BLaER1 (cell line): ENCODE measurements around the gene PABPC1L.

ENCODE experiments used
- H3K27ac ChIP-seq: shearing (Covaris generic); formaldehyde crosslinking; 2 replicates; pipeline ENCODE4 v1.8.1; 2022
- H3K27me3 ChIP-seq: shearing (Covaris generic); formaldehyde crosslinking; 2 replicates; pipeline ENCODE4 v1.8.1; 2022
- H3K36me3 ChIP-seq: shearing (Covaris generic); formaldehyde crosslinking; 2 replicates; pipeline ENCODE4 v1.8.1; 2022
- H3K4me1 ChIP-seq: shearing (Covaris generic); formaldehyde crosslinking; 2 replicates; pipeline ENCODE4 v1.8.1; 2022
- H3K4me2 ChIP-seq: shearing (Covaris generic); formaldehyde crosslinking; 2 replicates; pipeline ENCODE4 v1.8.1; 2022
- H3K4me3 ChIP-seq: shearing (Covaris generic); formaldehyde crosslinking; 2 replicates; pipeline ENCODE4 v1.8.1; 2022
- H3K9ac ChIP-seq: shearing (Covaris generic); formaldehyde crosslinking; 2 replicates; pipeline ENCODE4 v1.8.1; 2022
- H3K9me3 ChIP-seq: shearing (Covaris generic); formaldehyde crosslinking; 2 replicates; pipeline ENCODE4 v1.8.1; 2022
- H4K20me1 ChIP-seq: shearing (Covaris generic); formaldehyde crosslinking; 2 replicates; pipeline ENCODE4 v1.8.1; 2022
- Cebpa-rat ChIP-seq: shearing (Covaris generic); IDR thresholded peaks from 2 replicates; pipeline ENCODE4 v1.8.1; 2022

Gene PABPC1L

GRCh38 chr20:44884907-44885391, 24.9 kb upstream of the PABPC1L start:
- Histone ChIP-seq H3K4me3 (peak overlapping the region; percentile 99), H3K9me3 (no peaks in the 10 kb centered on the region), H3K4me2 (peak overlapping the region; percentile 89), H3K27me3 (no peaks in the 10 kb centered on the region), H3K27ac (peak overlapping the region; percentile 99), H3K36me3 (no peaks in the 10 kb centered on the region), H3K9ac (peak overlapping the region; percentile 99), H3K4me1 (peaks cover 40% of the 10 kb centered on the region), H4K20me1 (peaks cover 43% of the 10 kb centered on the region)
- no peak for TF ChIP-seq Cebpa-rat

GRCh38 chr20:44885392-44886265, 24.2 kb upstream of the PABPC1L start, which contains the start of gene YWHAB:
Gene YWHAB (plus strand): TSS chr20:44885705. CDS start chr20:44901534, 15,829 bp downstream.
- Histone ChIP-seq H3K27ac (peak within 1 kb of the TSS; percentile 99), H3K27me3 (no peaks in the 10 kb centered on the region), H3K9me3 (no peaks in the 10 kb centered on the region), H3K9ac (peak within 1 kb of the TSS; percentile 99), H3K4me1 (peaks cover 40% of the 10 kb centered on the region), H3K4me2 (peak within 1 kb of the TSS; percentile 89), H4K20me1 (peaks cover 50% of the 10 kb centered on the region), H3K36me3 (0 out of 2 replicates have a peak, but pooled peaks cover 1% of the 10 kb centered on the region), H3K4me3 (peak within 1 kb of the TSS; percentile 99)
- TF ChIP-seq Cebpa-rat: no peak

DNA sequence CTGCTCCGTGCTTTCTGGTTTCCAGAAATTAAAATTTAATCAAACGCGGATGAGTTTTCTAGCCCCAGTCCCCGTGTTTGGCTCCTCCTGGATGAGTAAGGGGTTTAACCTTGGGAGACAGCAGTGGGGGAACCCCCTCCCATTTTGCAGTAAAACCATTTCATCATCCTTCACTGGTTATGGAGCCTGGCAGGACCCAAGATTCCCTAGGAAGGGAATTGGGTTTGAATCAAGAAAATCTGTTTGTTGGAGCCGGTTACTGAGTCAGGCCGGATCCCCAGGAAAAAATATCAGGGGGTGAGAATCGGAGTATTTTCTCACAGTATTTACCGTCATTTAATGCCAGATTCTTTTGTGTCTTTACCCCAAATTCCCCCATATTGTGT, 23.6 kb upstream of the PABPC1L start:
- peak overlapping the region; percentile 89 for H3K4me2 ChIP-seq
- peaks cover 40% of the 10 kb centered on the region for H3K4me1 ChIP-seq
- H4K20me1 ChIP-seq: peaks cover 56% of the 10 kb centered on the region
- no peak for TF ChIP-seq Cebpa-rat
- H3K27ac ChIP-seq: peak overlapping the region; percentile 99
- H3K27me3 ChIP-seq: no peaks in the 10 kb centered on the region
- peak overlapping the region; percentile 99 for H3K4me3 ChIP-seq
- H3K9ac ChIP-seq: peak overlapping the region; percentile 99
- peaks cover 8% of the 10 kb centered on the region; the same call in 1 of the 2 replicates for H3K36me3 ChIP-seq
- H3K9me3 ChIP-seq: no peaks in the 10 kb centered on the region

DNA sequence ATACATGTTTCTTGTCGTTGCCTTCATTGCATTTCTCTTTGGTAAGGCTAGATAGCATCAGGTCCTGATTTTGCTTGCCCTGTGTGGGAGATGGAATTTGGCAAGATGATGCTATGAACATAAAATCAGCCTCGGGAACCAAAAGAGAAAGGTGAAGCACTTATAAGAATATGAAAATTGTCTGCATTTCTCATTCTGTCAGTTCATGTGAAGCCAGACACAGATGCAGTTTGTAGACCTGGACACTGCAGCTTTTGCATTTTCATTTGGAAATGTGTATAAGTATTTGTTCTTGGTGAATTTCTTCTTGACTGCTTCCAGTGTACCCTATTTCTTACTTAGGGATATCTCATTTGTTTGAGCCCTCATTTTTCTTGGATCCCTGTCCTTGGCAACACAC, 23.0 kb upstream of the PABPC1L start:
- Histone ChIP-seq H3K4me3 (peak overlapping the region; percentile 99), H3K9me3 (no peaks in the 10 kb centered on the region), H3K36me3 (peaks cover 8% of the 10 kb centered on the region; the same call in 1 of the 2 replicates), H3K27ac (peak overlapping the region; percentile 99; the same call in 1 of the 2 replicates), H4K20me1 (peaks cover 62% of the 10 kb centered on the region), H3K4me2 (peak overlapping the region; percentile 89), H3K4me1 (peaks cover 40% of the 10 kb centered on the region), H3K9ac (peak overlapping the region; percentile 99), H3K27me3 (no peaks in the 10 kb centered on the region)
- no peak for TF ChIP-seq Cebpa-rat

GRCh38 chr20:44887466-44887865, 22.4 kb upstream of the PABPC1L start:
- no peak overlapping the region for H3K27ac ChIP-seq
- peak overlapping the region; percentile 99 for H3K4me3 ChIP-seq
- H4K20me1 ChIP-seq: peaks cover 68% of the 10 kb centered on the region
- peaks cover 40% of the 10 kb centered on the region for H3K4me1 ChIP-seq
- H3K4me2 ChIP-seq: peak overlapping the region; percentile 89
- no peak for TF ChIP-seq Cebpa-rat
- H3K9ac ChIP-seq: peak overlapping the region; percentile 99
- H3K9me3 ChIP-seq: no peaks in the 10 kb centered on the region
- no peaks in the 10 kb centered on the region for H3K27me3 ChIP-seq
- peaks cover 8% of the 10 kb centered on the region; the same call in 1 of the 2 replicates for H3K36me3 ChIP-seq

DNA sequence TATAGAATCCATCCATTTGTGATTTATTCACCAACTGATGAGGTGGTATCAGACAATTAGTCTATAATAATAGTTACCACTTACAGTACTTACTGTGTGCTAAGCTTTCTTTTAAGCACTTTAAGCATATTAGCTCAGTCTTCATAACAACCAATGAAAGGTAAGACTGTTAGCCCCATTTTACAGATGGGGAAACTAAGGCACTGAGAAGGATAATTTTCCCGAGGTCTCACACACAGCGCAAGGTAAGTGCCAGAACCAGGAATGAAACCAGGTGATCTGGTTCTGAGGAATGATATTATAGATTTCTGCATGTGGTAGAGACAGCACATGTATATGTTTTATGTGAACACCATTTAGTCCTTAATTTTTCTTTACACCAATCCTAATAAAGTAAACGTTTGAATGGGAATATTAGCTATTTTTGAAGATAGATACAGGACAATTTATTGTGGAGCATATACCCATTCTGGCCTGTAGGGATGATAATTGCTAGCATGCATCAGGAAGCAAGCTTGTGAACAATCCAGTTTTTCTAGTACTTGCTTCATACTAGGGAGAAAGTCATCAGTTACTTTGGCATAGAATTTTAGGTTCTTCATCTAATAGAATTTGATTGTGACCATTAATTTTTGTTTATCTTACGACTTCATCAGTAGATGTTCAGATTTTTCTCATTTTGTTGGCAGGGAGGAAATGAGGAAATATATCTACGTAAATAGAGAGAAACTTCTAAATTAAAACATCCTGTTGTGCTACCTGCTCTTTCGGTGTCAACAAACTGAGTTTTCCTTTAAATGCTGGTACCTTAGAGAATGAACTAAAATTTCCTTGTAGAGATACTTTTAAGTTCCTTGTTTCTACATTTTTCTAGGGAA, 21.4 kb upstream of the PABPC1L start:
- Histone ChIP-seq H3K27me3 (no peaks in the 10 kb centered on the region), H3K4me2 (peak overlapping the region; percentile 89), H3K4me3 (no peak overlapping the region), H3K4me1 (peaks cover 40% of the 10 kb centered on the region), H4K20me1 (peaks cover 78% of the 10 kb centered on the region), H3K9me3 (no peaks in the 10 kb centered on the region), H3K9ac (no peak overlapping the region), H3K27ac (no peak overlapping the region), H3K36me3 (peaks cover 8% of the 10 kb centered on the region; the same call in 1 of the 2 replicates)
- no peak for TF ChIP-seq Cebpa-rat

DNA sequence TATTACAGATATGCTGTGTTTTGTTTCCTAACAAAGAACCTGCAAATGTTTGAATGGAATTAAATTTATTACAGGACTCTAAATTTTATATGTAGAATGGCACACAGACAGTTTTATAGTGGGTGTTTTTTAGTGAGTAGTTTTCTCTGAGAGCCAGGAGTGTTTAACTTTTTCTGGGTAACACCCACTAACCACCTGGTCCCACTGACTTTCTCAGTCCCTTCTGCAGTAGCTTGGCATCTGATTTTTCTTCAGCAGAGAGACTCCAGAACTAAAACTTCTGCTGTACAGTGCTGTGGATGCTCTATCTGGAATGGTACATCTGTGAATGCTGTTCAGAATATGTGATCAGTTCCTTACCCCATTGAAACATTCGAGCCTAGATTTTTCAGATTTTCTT, 18.0 kb upstream of the PABPC1L start:
- peaks cover 25% of the 10 kb centered on the region for H3K36me3 ChIP-seq
- no peaks in the 10 kb centered on the region for H3K9me3 ChIP-seq
- no peak overlapping the region for H3K4me2 ChIP-seq
- H4K20me1 ChIP-seq: peaks cover 100% of the 10 kb centered on the region
- no peak overlapping the region for H3K27ac ChIP-seq
- H3K9ac ChIP-seq: no peak overlapping the region
- TF ChIP-seq Cebpa-rat: no peak
- H3K4me3 ChIP-seq: no peak overlapping the region
- peaks cover 48% of the 10 kb centered on the region for H3K4me1 ChIP-seq
- no peaks in the 10 kb centered on the region for H3K27me3 ChIP-seq

DNA sequence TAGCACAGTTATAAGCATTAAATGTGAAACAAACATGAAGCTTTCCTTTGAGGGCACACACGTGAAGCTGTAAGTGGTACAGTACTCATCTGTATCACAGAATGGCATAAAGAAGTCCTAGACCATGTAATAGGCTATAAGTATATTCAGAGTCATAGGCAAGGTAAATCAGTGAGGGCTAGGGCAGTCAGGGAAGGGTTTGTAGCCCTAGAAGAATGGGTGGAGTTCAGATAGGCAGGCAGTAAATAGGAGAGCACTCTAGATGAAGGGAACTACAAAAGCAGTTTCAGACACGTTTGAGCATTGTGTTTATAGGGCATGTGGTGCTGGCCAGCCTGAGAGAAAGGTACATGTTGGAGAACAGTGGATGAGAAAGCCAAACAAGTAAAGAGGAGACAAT, 14.9 kb upstream of the PABPC1L start:
- H3K4me3 ChIP-seq: no peak overlapping the region
- TF ChIP-seq Cebpa-rat: no peak
- no peak overlapping the region for H3K4me2 ChIP-seq
- H3K36me3 ChIP-seq: peaks cover 39% of the 10 kb centered on the region
- peaks cover 54% of the 10 kb centered on the region for H3K4me1 ChIP-seq
- H3K9me3 ChIP-seq: no peaks in the 10 kb centered on the region
- H3K9ac ChIP-seq: no peak overlapping the region
- H4K20me1 ChIP-seq: peaks cover 100% of the 10 kb centered on the region
- no peaks in the 10 kb centered on the region for H3K27me3 ChIP-seq
- H3K27ac ChIP-seq: no peak overlapping the region

GRCh38 chr20:44896583-44896982, 13.3 kb upstream of the PABPC1L start:
- Histone ChIP-seq H3K9ac (no peak overlapping the region), H3K4me2 (peak overlapping the region; percentile 42), H4K20me1 (peaks cover 100% of the 10 kb centered on the region), H3K27me3 (no peaks in the 10 kb centered on the region), H3K9me3 (no peaks in the 10 kb centered on the region), H3K4me3 (no peak overlapping the region), H3K36me3 (peaks cover 47% of the 10 kb centered on the region), H3K4me1 (peaks cover 59% of the 10 kb centered on the region), H3K27ac (no peak overlapping the region)
- TF ChIP-seq Cebpa-rat: no peak
